Testis (tissue), 2 donors: ENCODE results near the gene TBX1.

Source experiments
- POLR2A ChIP-seq: fragments of 450-650 bp; IDR thresholded peaks from one replicate; pipeline ENCODE4 v1.6.1; 2017; ENCODE audit warnings: antibody characterized with exemption, mild to moderate bottlenecking, moderate library complexity
- TF ChIP-seq, protein P1 (sequence below), 3 experiments: fragments of 450-650 bp in 2 of 3; fragments of 200-600 bp in 1 of 3; sonication (generic) in 1 of 3; IDR thresholded peaks; one replicate each; pipeline ENCODE4 v1.5.1; 2016 to 2019; ENCODE audit warnings: antibody characterized with exemption in 3 of 3, mild to moderate bottlenecking in 2 of 3, moderate library complexity in 1 of 3

DNA sequence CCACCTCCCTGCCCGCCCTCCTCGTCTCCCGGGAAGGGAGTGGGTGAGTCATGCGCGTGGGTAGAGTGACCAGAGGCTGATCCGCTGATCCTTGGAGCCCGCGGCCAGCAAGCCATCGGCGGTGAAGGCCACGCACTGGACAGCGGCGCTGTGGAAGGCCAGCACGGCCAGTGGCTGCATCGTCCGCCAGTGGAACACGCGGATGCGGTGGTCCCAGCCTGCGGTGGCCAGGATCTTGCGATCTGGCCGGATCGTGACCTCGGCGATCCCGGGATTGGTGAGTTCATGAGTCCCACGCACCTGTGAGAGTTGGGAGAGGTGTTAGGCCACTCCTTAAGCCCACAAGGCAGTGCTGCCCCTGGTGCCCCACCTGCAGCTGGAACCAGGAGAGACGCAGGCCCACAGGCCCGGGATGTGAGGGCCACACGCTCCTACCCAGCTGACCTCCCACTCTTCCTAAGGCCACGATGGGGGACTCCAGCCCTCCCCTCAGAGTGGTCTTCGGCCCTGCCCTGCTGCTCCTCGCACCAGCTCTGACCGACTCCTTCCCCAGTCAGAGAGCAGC, 28.2 kb downstream of the TBX1 start:
- TF ChIP-seq, protein P1, sequence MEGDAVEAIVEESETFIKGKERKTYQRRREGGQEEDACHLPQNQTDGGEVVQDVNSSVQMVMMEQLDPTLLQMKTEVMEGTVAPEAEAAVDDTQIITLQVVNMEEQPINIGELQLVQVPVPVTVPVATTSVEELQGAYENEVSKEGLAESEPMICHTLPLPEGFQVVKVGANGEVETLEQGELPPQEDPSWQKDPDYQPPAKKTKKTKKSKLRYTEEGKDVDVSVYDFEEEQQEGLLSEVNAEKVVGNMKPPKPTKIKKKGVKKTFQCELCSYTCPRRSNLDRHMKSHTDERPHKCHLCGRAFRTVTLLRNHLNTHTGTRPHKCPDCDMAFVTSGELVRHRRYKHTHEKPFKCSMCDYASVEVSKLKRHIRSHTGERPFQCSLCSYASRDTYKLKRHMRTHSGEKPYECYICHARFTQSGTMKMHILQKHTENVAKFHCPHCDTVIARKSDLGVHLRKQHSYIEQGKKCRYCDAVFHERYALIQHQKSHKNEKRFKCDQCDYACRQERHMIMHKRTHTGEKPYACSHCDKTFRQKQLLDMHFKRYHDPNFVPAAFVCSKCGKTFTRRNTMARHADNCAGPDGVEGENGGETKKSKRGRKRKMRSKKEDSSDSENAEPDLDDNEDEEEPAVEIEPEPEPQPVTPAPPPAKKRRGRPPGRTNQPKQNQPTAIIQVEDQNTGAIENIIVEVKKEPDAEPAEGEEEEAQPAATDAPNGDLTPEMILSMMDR (IDR thresholded peaks at IDR 0.05): no peak
- TF ChIP-seq POLR2A: no peak
